ENCODE data around the gene CXCL3.

DNA sequence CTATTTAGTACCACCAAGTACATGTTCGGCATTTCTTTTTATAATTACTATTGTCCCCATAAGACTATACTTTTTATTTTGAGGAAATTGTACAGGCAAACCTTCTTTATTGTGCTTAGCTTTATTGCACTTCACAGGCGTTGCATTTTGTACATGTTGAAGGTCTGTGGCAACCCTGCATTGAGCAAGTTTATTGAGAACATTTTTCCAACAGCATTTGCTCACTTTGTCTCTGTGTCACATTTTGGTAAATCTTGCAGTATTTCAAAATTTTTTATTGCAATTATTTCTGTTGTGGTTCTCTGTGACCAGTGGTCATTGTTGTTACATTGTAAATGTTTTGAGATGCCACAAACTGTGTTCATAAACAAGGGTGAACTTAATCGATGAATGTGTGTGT, 29.2 kb downstream of the CXCL3 start:
- TF ChIP-seq CTCF (IDR thresholded peaks at IDR 0.05; ENCODE audit: insufficient read depth, low read depth, low read length) (no peak), EZH2 (IDR thresholded peaks at IDR 0.05; ENCODE audit: insufficient read depth, low read length) (no peak)

Data from astrocyte (in vitro differentiated cells and primary cell).